K562 (cell line): ENCODE measurements around the gene PRM1. TPM values are rescaled to one million over a fixed set of nuclear protein-coding genes. Genes with fewer than 3 reads are reported as not detected.

Experiments
- E2F6 ChIP-seq, 2 experiments: IDR thresholded peaks; 2 replicates each; pipeline ENCODE4 v1.6.1; 2011; ENCODE audit warnings: borderline replicate concordance in 1 of 2, control low read depth in 1 of 2, low read depth in 1 of 2, low read length in 1 of 2, mild to moderate bottlenecking in 1 of 2, mixed read lengths in 1 of 2, moderate library complexity in 1 of 2; ENCODE audit not compliant: insufficient read depth in 1 of 2, insufficient read length in 1 of 2, poor library complexity in 1 of 2, severe bottlenecking in 1 of 2; ENCODE audit errors: extremely low read depth in 1 of 2
- KDM4B ChIP-seq, 2 experiments: fragments of 450-650 bp in 1 of 2; sonication (generic) in 1 of 2; IDR thresholded peaks; 2 replicates each; pipeline ENCODE4 v1.6.1; 2016 to 2017; ENCODE audit warnings: borderline replicate concordance in 2 of 2, antibody characterized with exemption in 1 of 2, low read depth in 1 of 2, mild to moderate bottlenecking in 1 of 2
- MAFG ChIP-seq: fragments of 450-650 bp; conservative IDR thresholded peaks from 2 replicates; pipeline ENCODE4 v1.6.1; 2016; ENCODE audit warnings: missing genetic modification characterization, missing compliant biosample characterization
- TBL1XR1 ChIP-seq, 2 experiments: IDR thresholded peaks; 2 replicates each; pipeline ENCODE4 v1.6.1; 2012; ENCODE audit warnings: improper control_type of control experiment in 2 of 2, low read length in 2 of 2, mild to moderate bottlenecking in 1 of 2
- ZBTB9 ChIP-seq: fragments of 450-650 bp; formaldehyde crosslinking; IDR thresholded peaks from 2 replicates; pipeline ENCODE4 v1.4.0; 2020; ENCODE audit warnings: mild to moderate bottlenecking, moderate library complexity
- ZNF395 ChIP-seq: fragments of 200-800 bp; sonication (Bioruptor generic); IDR thresholded peaks from 2 replicates; pipeline ENCODE4 v1.6.1; 2017; ENCODE audit warnings: missing genetic modification characterization, missing compliant biosample characterization
- ZNF639 ChIP-seq, 2 experiments: fragments of 200-800 bp in 1 of 2; sonication (Bioruptor generic) in 1 of 2; sonication (generic) in 1 of 2; formaldehyde crosslinking in 1 of 2; IDR thresholded peaks in 1 of 2; conservative IDR thresholded peaks in 1 of 2; 2 replicates each; pipeline versions ENCODE4 v1.5.0 to v1.6.1; 2016 to 2020; ENCODE audit warnings: missing compliant biosample characterization in 1 of 2, missing genetic modification characterization in 1 of 2, missing genetic modification reagents in 1 of 2
- polyA plus RNA-seq, 8 experiments: library from polyadenylated mRNA; depleted of rRNA in 4 of 8; stranded (reverse) in 5 of 8; unstranded in 3 of 8; fragments of >200 nt; fragmentation: Nextera tagmentation in 2 of 8; fragmentation: Illumina TruSeq in 1 of 8; extraction: Ambion mirVana in 2 of 8; extraction: Trizol in 1 of 8; gene quantifications; 2 replicates each; pipeline versions ENCODE4 v1.2.1 to v1.2.3, GENCODE V29; 2011 to 2014; ENCODE audit warnings: inconsistent platforms in 1 of 8, missing spikeins in 1 of 8
- total RNA-seq, 7 experiments: library from RNA; depleted of rRNA in 6 of 7; stranded (reverse); fragments of >200 nt in 6 of 7; fragmentation: Illumina TruSeq in 2 of 7; extraction: Trizol in 2 of 7; gene quantifications; 2 replicates each; pipeline versions ENCODE4 v1.2.1 to v1.2.3, GENCODE V29; 2011 to 2021; ENCODE audit warnings: low replicate concordance in 1 of 7
- TF ChIP-seq, protein P1 (sequence below), 2 experiments: fragments of 450-650 bp; formaldehyde crosslinking in 1 of 2; IDR thresholded peaks; 2 replicates each; pipeline versions ENCODE4 v1.4.0 to v1.6.1; 2014 to 2020; ENCODE audit warnings: mild to moderate bottlenecking in 2 of 2, borderline replicate concordance in 1 of 2, low read depth in 1 of 2
- TF ChIP-seq, protein P2 (sequence below): fragments of 450-650 bp; IDR thresholded peaks from 2 replicates; pipeline ENCODE4 v1.6.1; 2016; ENCODE audit warnings: low read depth, mild to moderate bottlenecking, moderate library complexity

The PRM1 gene
- total and polyA plus RNA-seq, 9 of the 15 experiments (the other 6 are each of a cell fraction or from before 2014, with no cell fraction given): not detected

DNA sequence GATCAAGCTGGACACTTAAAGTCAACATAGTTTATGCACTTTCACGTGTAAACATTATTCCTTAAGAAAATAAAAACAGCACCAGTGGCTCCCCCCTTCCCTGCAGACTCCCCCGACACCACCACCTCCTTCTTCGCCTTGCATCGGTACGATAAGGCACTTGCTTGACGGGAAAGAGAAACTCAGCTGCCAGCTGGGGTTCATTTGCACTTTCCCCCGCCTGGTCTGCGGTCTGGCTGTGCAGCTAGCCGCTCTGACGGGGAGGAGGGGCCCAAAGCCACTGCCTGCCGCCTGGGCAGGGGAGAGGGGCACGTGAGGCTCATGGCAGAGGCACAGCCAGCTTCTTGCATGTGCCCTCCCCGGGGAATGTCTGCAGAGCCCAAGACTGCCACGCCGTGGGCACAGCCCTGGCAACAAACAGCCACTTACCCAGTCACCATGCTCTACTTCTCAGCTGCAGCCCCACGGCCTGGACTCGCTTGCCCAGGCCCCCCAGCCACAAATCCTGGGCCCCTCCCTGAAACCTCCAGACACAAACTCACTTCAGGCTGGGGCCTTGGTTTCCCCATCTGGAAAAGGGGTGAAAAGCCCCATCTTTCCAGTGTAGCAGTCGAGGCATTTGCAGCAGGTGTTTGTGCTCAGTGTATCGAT lies 16.5 kb upstream of the PRM1 start (continued):
- TF ChIP-seq, protein P1, sequence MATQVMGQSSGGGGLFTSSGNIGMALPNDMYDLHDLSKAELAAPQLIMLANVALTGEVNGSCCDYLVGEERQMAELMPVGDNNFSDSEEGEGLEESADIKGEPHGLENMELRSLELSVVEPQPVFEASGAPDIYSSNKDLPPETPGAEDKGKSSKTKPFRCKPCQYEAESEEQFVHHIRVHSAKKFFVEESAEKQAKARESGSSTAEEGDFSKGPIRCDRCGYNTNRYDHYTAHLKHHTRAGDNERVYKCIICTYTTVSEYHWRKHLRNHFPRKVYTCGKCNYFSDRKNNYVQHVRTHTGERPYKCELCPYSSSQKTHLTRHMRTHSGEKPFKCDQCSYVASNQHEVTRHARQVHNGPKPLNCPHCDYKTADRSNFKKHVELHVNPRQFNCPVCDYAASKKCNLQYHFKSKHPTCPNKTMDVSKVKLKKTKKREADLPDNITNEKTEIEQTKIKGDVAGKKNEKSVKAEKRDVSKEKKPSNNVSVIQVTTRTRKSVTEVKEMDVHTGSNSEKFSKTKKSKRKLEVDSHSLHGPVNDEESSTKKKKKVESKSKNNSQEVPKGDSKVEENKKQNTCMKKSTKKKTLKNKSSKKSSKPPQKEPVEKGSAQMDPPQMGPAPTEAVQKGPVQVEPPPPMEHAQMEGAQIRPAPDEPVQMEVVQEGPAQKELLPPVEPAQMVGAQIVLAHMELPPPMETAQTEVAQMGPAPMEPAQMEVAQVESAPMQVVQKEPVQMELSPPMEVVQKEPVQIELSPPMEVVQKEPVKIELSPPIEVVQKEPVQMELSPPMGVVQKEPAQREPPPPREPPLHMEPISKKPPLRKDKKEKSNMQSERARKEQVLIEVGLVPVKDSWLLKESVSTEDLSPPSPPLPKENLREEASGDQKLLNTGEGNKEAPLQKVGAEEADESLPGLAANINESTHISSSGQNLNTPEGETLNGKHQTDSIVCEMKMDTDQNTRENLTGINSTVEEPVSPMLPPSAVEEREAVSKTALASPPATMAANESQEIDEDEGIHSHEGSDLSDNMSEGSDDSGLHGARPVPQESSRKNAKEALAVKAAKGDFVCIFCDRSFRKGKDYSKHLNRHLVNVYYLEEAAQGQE (IDR thresholded peaks at IDR 0.05; ENCODE audit: borderline replicate concordance): 0 out of 2 replicates have a peak, but pooled peaks have one; percentile 14
- TF ChIP-seq, protein P1 (CRISPR knock-in tag; IDR thresholded peaks at IDR 0.05; ENCODE audit: low read depth): no peak
- peak in 1 of 2 experiments; percentile 22 for TF ChIP-seq E2F6 (IDR thresholded peaks at IDR 0.05; ENCODE audit: borderline replicate concordance in 1 of 2, extremely low read depth in 1 of 2, insufficient read depth in 1 of 2, insufficient read length in 1 of 2, low read depth in 1 of 2, low read length in 1 of 2, poor library complexity in 1 of 2, severe bottlenecking in 1 of 2)
- TF ChIP-seq KDM4B (IDR thresholded peaks at IDR 0.05; ENCODE audit: borderline replicate concordance in 2 of 2, low read depth in 1 of 2): peak in 1 of 2 experiments; percentile 70; a peak in 1 of 4 replicates
- TF ChIP-seq ZBTB9 (CRISPR knock-in tag): 0 out of 2 replicates have a peak, but pooled peaks have one; percentile 57
- TF ChIP-seq ZNF395 (CRISPR knock-in tag): 0 out of 2 replicates have a peak, but pooled peaks have one; percentile 33
- no peak for TF ChIP-seq MAFG (tag)
- TF ChIP-seq TBL1XR1 (IDR thresholded peaks at IDR 0.05; ENCODE audit: low read length in 2 of 2): peak in 1 of 2 experiments; percentile 48; a peak in 1 of 4 replicates
- TF ChIP-seq, protein P2, sequence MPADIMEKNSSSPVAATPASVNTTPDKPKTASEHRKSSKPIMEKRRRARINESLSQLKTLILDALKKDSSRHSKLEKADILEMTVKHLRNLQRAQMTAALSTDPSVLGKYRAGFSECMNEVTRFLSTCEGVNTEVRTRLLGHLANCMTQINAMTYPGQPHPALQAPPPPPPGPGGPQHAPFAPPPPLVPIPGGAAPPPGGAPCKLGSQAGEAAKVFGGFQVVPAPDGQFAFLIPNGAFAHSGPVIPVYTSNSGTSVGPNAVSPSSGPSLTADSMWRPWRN: peak; percentile 62; the same call in 1 of the 2 replicates
- 0 out of 4 replicates have a peak, but pooled peaks of 1 of the 2 experiments have one; percentile 47 for TF ChIP-seq ZNF639 (CRISPR knock-in tag; conservative IDR thresholded peaks at IDR 0.05 in 1 of 2, IDR thresholded peaks at IDR 0.05 in 1 of 2)
